CD14-positive monocyte (primary cell): ENCODE measurements around the gene INPP4B. TPM values are rescaled to one million over a fixed set of nuclear protein-coding genes. Genes with fewer than 3 reads are reported as not detected.

Experiments
- DNase-seq, 3 donors: peaks; one replicate each; pipeline ENCODE4 v3.0.0-alpha.2; 2011 to 2022
- H2AFZ ChIP-seq: 2 replicates; pipeline ENCODE4 v1.6.0; 2012; ENCODE audit warnings: mild to moderate bottlenecking, low read depth, low read length, inconsistent platforms; ENCODE audit not compliant: insufficient read depth, poor library complexity, severe bottlenecking
- H3K27ac ChIP-seq, 2 donors: 1 replicate in 1 of 2; 2 replicates in 1 of 2; pipeline ENCODE4 v1.5.1; 2012 to 2013; ENCODE audit warnings: low read length in 2 of 2, control low read depth in 1 of 2, inconsistent platforms in 1 of 2, low read depth in 1 of 2, mild to moderate bottlenecking in 1 of 2
- H3K27me3 ChIP-seq, 2 donors: one replicate each; pipeline versions ENCODE4 v1.6.0 to v1.6.1; 2011 to 2013; ENCODE audit warnings: low read length in 2 of 2; ENCODE audit not compliant: control insufficient read depth in 2 of 2, insufficient read depth in 2 of 2
- H3K36me3 ChIP-seq, 2 donors: replicated peaks in 1 of 2; 1 replicate in 1 of 2; 2 replicates in 1 of 2; pipeline versions ENCODE4 v1.5.1 to v1.6.1; 2012 to 2013; ENCODE audit warnings: low read length in 2 of 2, control low read depth in 1 of 2, inconsistent platforms in 1 of 2, mild to moderate bottlenecking in 1 of 2; ENCODE audit not compliant: insufficient read depth in 2 of 2, control insufficient read depth in 1 of 2
- H3K4me1 ChIP-seq, 2 donors: 1 replicate in 1 of 2; 2 replicates in 1 of 2; pipeline versions ENCODE4 v1.5.1 to v1.6.1; 2012 to 2013; ENCODE audit warnings: low read length in 2 of 2, control low read depth in 1 of 2, inconsistent platforms in 1 of 2, mild to moderate bottlenecking in 1 of 2, moderate library complexity in 1 of 2; ENCODE audit not compliant: insufficient read depth in 2 of 2, control insufficient read depth in 1 of 2
- H3K4me2 ChIP-seq: replicated peaks from 2 replicates; pipeline ENCODE3; 2012; ENCODE audit warnings: low read length, moderate library complexity, mild to moderate bottlenecking; ENCODE audit not compliant: poor library complexity, severe bottlenecking; ENCODE audit errors: extremely low read depth
- H3K4me3 ChIP-seq, 3 experiments: fragments of 200-600 bp in 1 of 3; sonication (generic) in 1 of 3; replicated peaks in 1 of 3; 1 replicate in 2 of 3; 2 replicates in 1 of 3; pipeline ENCODE4 v1.5.1; 2011 to 2013; ENCODE audit warnings: low read length in 3 of 3, mild to moderate bottlenecking in 3 of 3, control low read depth in 2 of 3, low read depth in 2 of 3, inconsistent platforms in 1 of 3, moderate library complexity in 1 of 3
- H3K79me2 ChIP-seq: 2 replicates; pipeline ENCODE4 v1.6.0; 2012; ENCODE audit warnings: mild to moderate bottlenecking, control low read depth, inconsistent platforms, low read length, moderate library complexity; ENCODE audit not compliant: insufficient read depth
- H3K9ac ChIP-seq: 2 replicates; pipeline ENCODE4 v1.6.0; 2017; ENCODE audit warnings: low read length, mild to moderate bottlenecking; ENCODE audit not compliant: insufficient read depth, poor library complexity, severe bottlenecking
- H3K9me3 ChIP-seq, 2 donors: replicated peaks in 1 of 2; 1 replicate in 1 of 2; 2 replicates in 1 of 2; pipeline versions ENCODE4 v1.5.1 to v1.6.1; 2012 to 2013; ENCODE audit warnings: low read length in 2 of 2, control low read depth in 1 of 2; ENCODE audit not compliant: control insufficient read depth in 1 of 2, insufficient read depth in 1 of 2
- H4K20me1 ChIP-seq: 2 replicates; pipeline ENCODE4 v1.6.0; 2012; ENCODE audit warnings: mild to moderate bottlenecking, low read length, control low read depth, moderate library complexity; ENCODE audit not compliant: insufficient read depth
- H3K27ac Mint-ChIP-seq, 7 donors: one replicate each; pipeline ENCODE4 v1.8.0; 2020; ENCODE audit warnings: mild to moderate bottlenecking in 7 of 7, mixed read lengths in 7 of 7, moderate library complexity in 6 of 7, inconsistent platforms in 2 of 7
- H3K27me3 Mint-ChIP-seq, 3 donors: one replicate each; pipeline ENCODE4 v1.8.0; 2021 to 2022; ENCODE audit warnings: low read depth in 3 of 3, mild to moderate bottlenecking in 3 of 3, mixed read lengths in 3 of 3, moderate library complexity in 3 of 3, inconsistent platforms in 1 of 3
- H3K36me3 Mint-ChIP-seq, 2 donors: one replicate each; pipeline ENCODE4 v1.8.0; 2020; ENCODE audit warnings: mixed read lengths in 2 of 2, inconsistent platforms in 1 of 2, mild to moderate bottlenecking in 1 of 2
- H3K4me1 Mint-ChIP-seq: one replicate; pipeline ENCODE4 v1.8.0; 2020; ENCODE audit warnings: mild to moderate bottlenecking, mixed read lengths
- H3K4me3 Mint-ChIP-seq, 2 donors: one replicate each; pipeline ENCODE4 v1.8.0; 2020; ENCODE audit warnings: mild to moderate bottlenecking in 2 of 2, mixed read lengths in 2 of 2, moderate library complexity in 1 of 2
- H3K9me3 Mint-ChIP-seq, 7 donors: one replicate each; pipeline ENCODE4 v1.8.0; 2020 to 2022; ENCODE audit warnings: mixed read lengths in 7 of 7, mild to moderate bottlenecking in 6 of 7, moderate library complexity in 6 of 7, inconsistent platforms in 2 of 7
- WGBS: methylation state at CpG from one replicate; pipeline ENCODE4 v1.1.5; 2013; ENCODE audit warnings: missing lambda C conversion rate; ENCODE audit not compliant: insufficient coverage; 5-methylcytosine and 5-hydroxymethylcytosine counted together
- intact Hi-C, 2 donors: fragments of 100-400 bp; cut with micrococcal nuclease; formaldehyde crosslinking; loops; one replicate each; pipeline versions ENCODE4 v1.15.0 to v1.15.1; 2023
- polyA plus RNA-seq, 3 donors: library from polyadenylated mRNA; depleted of rRNA in 1 of 3; unstranded in 2 of 3; stranded (reverse) in 1 of 3; fragments of 300-500 nt in 2 of 3; fragments of >200 nt in 1 of 3; fragmentation: Illumina TruSeq in 2 of 3; gene quantifications; 1 replicate in 2 of 3; 2 replicates in 1 of 3; pipeline ENCODE4 v1.2.3, GENCODE V29; 2012 to 2021
- TF ChIP-seq, protein P1 (sequence below): fragments of 200-600 bp; IDR thresholded peaks from one replicate; pipeline ENCODE4 v1.8.0; 2022; ENCODE audit warnings: antibody characterized with exemption, mild to moderate bottlenecking

INPP4B gene
- polyA plus RNA-seq, 3 donors, result 0.13 to 0.38 (median 0.22) TPM

DNA sequence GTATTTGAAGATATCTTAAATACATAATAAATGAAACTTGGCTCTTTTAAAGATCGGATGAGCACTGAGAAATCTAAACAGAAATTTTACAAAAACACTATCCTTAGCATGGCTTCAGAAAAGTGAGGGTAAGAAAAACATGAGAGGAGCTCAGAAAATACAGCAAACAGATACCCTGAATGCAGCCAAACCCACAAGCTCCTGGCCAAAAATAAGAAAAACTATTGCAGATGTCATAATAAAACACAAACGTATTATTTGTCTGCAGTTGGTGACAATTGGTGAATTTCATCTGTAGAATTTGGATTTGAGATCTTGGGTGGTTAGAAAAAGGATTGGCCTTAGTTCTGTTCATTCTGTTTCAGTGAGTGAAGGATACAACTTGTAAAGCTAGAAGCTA is 603.9 kb downstream of the INPP4B start:
- H3K27ac Mint-ChIP-seq, result no peak overlapping the region
- Histone ChIP-seq H4K20me1 (no peaks in the 10 kb centered on the region), H3K9me3 (no peaks in the 10 kb centered on the region), H2AFZ (no peak overlapping the region), H3K4me1 (no peaks in the 10 kb centered on the region), H3K27me3 (no peaks in the 10 kb centered on the region), H3K4me3 (no peak overlapping the region), H3K4me2 (no peak overlapping the region), H3K36me3 (no peaks in the 10 kb centered on the region), H3K9ac (no peak overlapping the region), H3K27ac (no peak overlapping the region), H3K79me2 (no peaks in the 10 kb centered on the region)
- no peak for DNase-seq
- H3K9me3 Mint-ChIP-seq, result peaks cover 0 to 7% (median 2%) of the 10 kb centered on the region in 7 donors
- H3K4me3 Mint-ChIP-seq, result no peak overlapping the region
- TF ChIP-seq, protein P1, sequence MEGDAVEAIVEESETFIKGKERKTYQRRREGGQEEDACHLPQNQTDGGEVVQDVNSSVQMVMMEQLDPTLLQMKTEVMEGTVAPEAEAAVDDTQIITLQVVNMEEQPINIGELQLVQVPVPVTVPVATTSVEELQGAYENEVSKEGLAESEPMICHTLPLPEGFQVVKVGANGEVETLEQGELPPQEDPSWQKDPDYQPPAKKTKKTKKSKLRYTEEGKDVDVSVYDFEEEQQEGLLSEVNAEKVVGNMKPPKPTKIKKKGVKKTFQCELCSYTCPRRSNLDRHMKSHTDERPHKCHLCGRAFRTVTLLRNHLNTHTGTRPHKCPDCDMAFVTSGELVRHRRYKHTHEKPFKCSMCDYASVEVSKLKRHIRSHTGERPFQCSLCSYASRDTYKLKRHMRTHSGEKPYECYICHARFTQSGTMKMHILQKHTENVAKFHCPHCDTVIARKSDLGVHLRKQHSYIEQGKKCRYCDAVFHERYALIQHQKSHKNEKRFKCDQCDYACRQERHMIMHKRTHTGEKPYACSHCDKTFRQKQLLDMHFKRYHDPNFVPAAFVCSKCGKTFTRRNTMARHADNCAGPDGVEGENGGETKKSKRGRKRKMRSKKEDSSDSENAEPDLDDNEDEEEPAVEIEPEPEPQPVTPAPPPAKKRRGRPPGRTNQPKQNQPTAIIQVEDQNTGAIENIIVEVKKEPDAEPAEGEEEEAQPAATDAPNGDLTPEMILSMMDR, result no peak
- H3K36me3 Mint-ChIP-seq, result no peaks in the 10 kb centered on the region
- no peaks in the 10 kb centered on the region for H3K4me1 Mint-ChIP-seq
- intact Hi-C loops, result no loop called here
- no peaks in the 10 kb centered on the region for H3K27me3 Mint-ChIP-seq
- whole genome bisulfite sequencing, result no CpG with 5 or more reads among the region's 2 CpGs

DNA sequence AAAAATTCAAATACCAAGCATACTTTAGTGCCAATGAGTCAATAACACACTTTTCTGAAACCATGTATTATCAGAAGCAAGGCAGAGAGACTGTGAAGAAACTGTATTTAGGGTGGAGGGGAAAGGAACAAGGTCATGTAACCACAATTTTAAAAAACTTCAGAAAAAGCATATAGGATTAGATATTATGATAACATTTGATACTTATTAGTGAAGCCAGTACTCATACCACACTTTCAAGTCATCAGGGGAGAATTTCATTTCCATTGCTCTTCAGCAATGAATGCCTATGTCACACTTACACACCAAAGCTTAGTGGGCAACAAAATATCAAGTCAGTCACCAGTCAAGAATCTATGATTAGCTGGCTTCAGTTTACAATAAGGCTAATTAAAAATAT is 607.5 kb downstream of the INPP4B start:
- no peak overlapping the region for H3K4me3 ChIP-seq
- no peaks in the 10 kb centered on the region for H3K4me1 ChIP-seq
- H3K9ac ChIP-seq, result no peak overlapping the region
- H3K4me3 Mint-ChIP-seq, result no peak overlapping the region
- H3K27ac Mint-ChIP-seq, result no peak overlapping the region
- no peak for DNase-seq
- no peaks in the 10 kb centered on the region for H3K4me1 Mint-ChIP-seq
- no peak overlapping the region for H3K27ac ChIP-seq
- no peaks in the 10 kb centered on the region for H3K79me2 ChIP-seq
- intact Hi-C loops, result no loop called here
- no peaks in the 10 kb centered on the region for H4K20me1 ChIP-seq
- H3K9me3 ChIP-seq, result no peaks in the 10 kb centered on the region
- no peaks in the 10 kb centered on the region for H3K36me3 Mint-ChIP-seq
- no peaks in the 10 kb centered on the region for H3K27me3 ChIP-seq
- TF ChIP-seq, protein P1, result no peak
- H3K27me3 Mint-ChIP-seq, result no peaks in the 10 kb centered on the region
- H3K9me3 Mint-ChIP-seq, result peaks cover 0 to 6% (median 0%) of the 10 kb centered on the region in 7 donors
- no peak overlapping the region for H3K4me2 ChIP-seq
- no peak overlapping the region for H2AFZ ChIP-seq
- no peaks in the 10 kb centered on the region for H3K36me3 ChIP-seq
